Thymus (tissue), 14 donors: Measurements from ENCODE around the gene MUSTN1. TPM values are rescaled to one million over a fixed set of nuclear protein-coding genes. Genes with fewer than 3 reads are reported as not detected.

Source experiments
- DNase-seq, 9 donors: peaks; one replicate each; pipeline ENCODE4 v3.0.0-alpha.2; 2013; ENCODE audit warnings: low spot score in 9 of 9, low read depth in 6 of 9, missing footprints in 1 of 9
- H3K27ac ChIP-seq, 2 donors: one replicate each; pipeline ENCODE4 v1.5.1; 2013; ENCODE audit warnings: control low read depth in 1 of 2, low read depth in 1 of 2, low read length in 1 of 2, mild to moderate bottlenecking in 1 of 2, moderate library complexity in 1 of 2
- H3K27me3 ChIP-seq, 2 donors: one replicate each; pipeline ENCODE4 v1.5.1; 2013; ENCODE audit warnings: low read length in 1 of 2; ENCODE audit not compliant: control insufficient read depth in 2 of 2, insufficient read depth in 1 of 2
- H3K36me3 ChIP-seq, 2 donors: one replicate each; pipeline ENCODE4 v1.5.1; 2013; ENCODE audit warnings: low read length in 1 of 2, mild to moderate bottlenecking in 1 of 2, moderate library complexity in 1 of 2; ENCODE audit not compliant: control insufficient read depth in 2 of 2, insufficient read depth in 2 of 2
- H3K4me1 ChIP-seq, 2 donors: one replicate each; pipeline ENCODE4 v1.5.1; 2013; ENCODE audit warnings: low read length in 2 of 2; ENCODE audit not compliant: control insufficient read depth in 2 of 2, insufficient read depth in 2 of 2
- H3K4me3 ChIP-seq, 2 donors: one replicate each; pipeline ENCODE4 v1.5.1; 2013; ENCODE audit warnings: low read length in 2 of 2, control low read depth in 1 of 2, mild to moderate bottlenecking in 1 of 2
- H3K9me3 ChIP-seq, 2 donors: one replicate each; pipeline ENCODE4 v1.5.1; 2013; ENCODE audit warnings: low read length in 1 of 2, mild to moderate bottlenecking in 1 of 2; ENCODE audit not compliant: control insufficient read depth in 2 of 2, insufficient read depth in 1 of 2
- WGBS: extraction: QIAGEN DNeasy Blood & Tissue Kit; methylation state at CpG from one replicate; pipeline ENCODE4 v1.1.7; 2013; 5-methylcytosine and 5-hydroxymethylcytosine counted together
- long read RNA-seq, 10 donors: transcript quantifications; one replicate each; lab custom pipeline, GENCODE V29; 2026
- polyA plus RNA-seq: library from polyadenylated mRNA; stranded (reverse); fragments of 200-250 nt; gene quantifications from one replicate; pipeline ENCODE4 v1.2.3, GENCODE V29; 2013
- total RNA-seq: library from RNA; stranded (reverse); fragments of 120-200 nt; gene quantifications from one replicate; pipeline ENCODE4 v1.2.4, GENCODE V29; 2013
- donor health status: healthy.

The MUSTN1 gene
- 0.85 TPM for total RNA-seq
- 59.3 TPM for polyA plus RNA-seq
- long read RNA-seq, donor 1 = 0 reads
- long read RNA-seq, donor 2, transcript MUSTN1-201 (3 exons, 721 nt) = major isoform, 6 of 6 reads
- long read RNA-seq, donor 2, partial matches to known transcripts = 0 of 6 reads
- long read RNA-seq, donor 2, other reads (novel, unspliced or antisense) = 0 of 6 reads
- long read RNA-seq, donor 3, transcript MUSTN1-201 (3 exons, 721 nt) = major isoform, 8 of 8 reads
- long read RNA-seq, donor 3, partial matches to known transcripts = 0 of 8 reads
- long read RNA-seq, donor 3, other reads (novel, unspliced or antisense) = 0 of 8 reads
- long read RNA-seq, donor 4 = 0 reads
- long read RNA-seq, donor 5, partial matches to known transcripts = 0 of 4 reads
- long read RNA-seq, donor 5, other reads (novel, unspliced or antisense) = 0 of 4 reads
- long read RNA-seq, donor 6, partial matches to known transcripts = 0 of 1 reads
- long read RNA-seq, donor 6, other reads (novel, unspliced or antisense) = 0 of 1 reads
- long read RNA-seq, donor 7 = 0 reads
- long read RNA-seq, donor 8, transcript MUSTN1-201 (3 exons, 721 nt) = major isoform, 5 of 5 reads
- long read RNA-seq, donor 8, partial matches to known transcripts = 0 of 5 reads
- long read RNA-seq, donor 8, other reads (novel, unspliced or antisense) = 0 of 5 reads
- long read RNA-seq, donor 9, partial matches to known transcripts = 0 of 1 reads
- long read RNA-seq, donor 9, other reads (novel, unspliced or antisense) = 0 of 1 reads
- long read RNA-seq, donor 10 = 0 reads

DNA sequence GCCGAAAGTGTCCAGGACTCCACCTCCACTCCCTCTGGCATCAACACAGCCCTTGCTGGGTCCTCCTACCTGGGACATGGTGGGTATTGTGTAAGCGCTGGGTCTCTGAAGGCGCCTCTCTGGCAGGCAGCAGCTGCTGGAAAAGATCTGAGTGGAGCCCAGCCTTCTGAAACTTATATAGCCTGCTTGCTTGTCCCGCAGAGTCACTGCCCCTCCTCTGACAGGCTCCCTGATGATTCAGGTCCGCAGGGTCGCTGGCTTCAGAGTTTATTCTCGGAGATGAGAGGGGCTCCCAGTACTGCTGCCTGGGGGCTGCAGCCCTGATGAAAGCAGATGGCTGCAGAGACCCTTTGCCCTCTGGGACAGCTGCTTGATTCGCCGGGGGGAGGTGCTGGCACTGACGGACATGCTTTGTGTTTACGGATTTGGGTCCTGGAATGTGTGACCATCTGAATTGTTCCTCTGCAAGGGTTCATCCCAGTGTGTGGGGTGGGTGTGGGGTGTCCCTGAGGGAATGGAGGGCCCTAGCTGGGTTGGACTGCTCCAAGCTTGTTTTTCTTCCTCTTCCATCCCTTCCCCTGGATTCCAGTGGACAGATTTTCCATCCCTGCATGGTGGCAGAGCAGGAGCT is at the start of gene MUSTN1:
Gene MUSTN1, minus strand, starts transcription at position 149 of the 631 bp plus-strand sequence. Its CDS starts 71 bp downstream, at position 78.
- Histone ChIP-seq H3K9me3 (no peaks in the 10 kb centered on the region), H3K27ac (peak within 1 kb of the TSS in 1 of 2 donors; percentile 61), H3K4me1 (peaks cover 15 to 65% of the 10 kb centered on the region in 2 donors), H3K4me3 (no peak within 1 kb of the TSS), H3K27me3 (no peaks in the 10 kb centered on the region), H3K36me3 (peaks cover 40 to 47% of the 10 kb centered on the region in 2 donors)
- WGBS = 89% methylated on average over 11 of the region's 11 CpGs
- no peak for DNase-seq

DNA sequence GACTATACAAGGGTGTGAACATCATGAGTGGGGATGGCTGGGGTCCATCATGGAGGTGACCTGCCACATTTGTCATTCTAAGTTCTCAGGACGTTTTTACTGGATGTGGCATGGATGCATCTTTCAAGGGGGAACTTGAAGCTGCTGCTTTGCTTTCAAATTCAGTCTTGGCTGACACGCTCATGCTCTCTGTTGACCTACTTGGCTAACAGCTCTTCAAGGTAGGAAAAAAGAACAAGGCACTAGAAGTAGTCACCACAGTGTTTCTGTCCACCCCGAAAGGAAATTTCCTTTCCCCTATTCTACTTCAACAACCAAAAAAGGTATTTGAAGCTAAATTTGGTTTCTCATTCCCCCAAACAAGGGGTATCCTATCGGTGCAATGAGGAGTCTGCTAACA is 47.6 kb upstream of the MUSTN1 start:
- Histone ChIP-seq H3K27me3 (no peaks in the 10 kb centered on the region), H3K9me3 (peaks cover 0 to under 1% of the 10 kb centered on the region in 2 donors), H3K4me3 (no peak overlapping the region), H3K27ac (no peak overlapping the region), H3K36me3 (peaks cover 11 to 59% of the 10 kb centered on the region in 2 donors), H3K4me1 (peaks cover 0 to 14% of the 10 kb centered on the region in 2 donors)
- WGBS = 96% methylated on average over 4 of the region's 4 CpGs
- DNase-seq = no peak

DNA sequence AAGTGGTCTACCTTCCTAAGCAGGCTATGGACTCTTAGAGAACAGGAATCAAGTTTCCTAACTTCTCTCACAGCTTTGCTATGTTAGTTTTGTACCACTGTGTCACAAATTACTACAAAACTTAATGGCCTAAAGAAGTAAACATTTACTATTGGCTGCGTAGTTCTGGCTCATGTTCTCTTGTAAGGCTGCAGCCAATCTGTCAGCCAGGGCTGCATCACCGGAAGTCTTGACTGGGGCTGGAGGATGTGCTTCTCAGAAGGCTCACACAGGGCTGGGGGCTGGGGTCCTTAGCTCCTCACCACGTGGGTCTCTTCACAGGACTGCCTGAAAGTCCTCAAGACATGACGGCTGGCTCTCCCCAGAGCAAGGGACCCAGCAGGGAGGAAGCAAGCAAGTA is 47.1 kb upstream of the MUSTN1 start:
- peaks cover 0 to 13% of the 10 kb centered on the region in 2 donors for H3K4me1 ChIP-seq
- no peak for DNase-seq
- H3K27ac ChIP-seq = no peak overlapping the region
- H3K27me3 ChIP-seq = no peaks in the 10 kb centered on the region
- peaks cover 0 to 5% of the 10 kb centered on the region in 2 donors for H3K9me3 ChIP-seq
- H3K4me3 ChIP-seq = no peak overlapping the region
- H3K36me3 ChIP-seq = peaks cover 11 to 60% of the 10 kb centered on the region in 2 donors
- 94% methylated on average over 4 of the region's 4 CpGs for WGBS

DNA sequence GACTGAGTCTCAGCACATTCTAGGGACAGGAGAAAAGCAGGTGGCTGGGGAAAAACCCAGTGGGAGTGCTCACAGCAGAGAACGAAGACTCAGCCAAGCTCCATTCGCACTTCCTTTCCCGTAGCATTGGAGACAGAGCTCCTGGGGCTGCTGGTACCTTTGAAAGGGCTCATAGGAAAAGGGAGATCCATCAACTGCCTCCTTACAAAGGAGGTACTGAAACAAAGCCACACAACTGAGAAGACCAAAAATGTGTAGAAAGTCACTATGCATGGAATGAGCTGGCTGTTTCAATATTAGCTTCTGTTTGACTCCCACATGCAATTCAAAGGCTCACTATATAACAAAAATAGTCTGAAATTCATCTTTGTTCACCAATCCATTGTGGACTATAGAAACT is 45.7 kb upstream of the MUSTN1 start:
- 96% methylated on average over 3 of the region's 3 CpGs for WGBS
- no peak overlapping the region for H3K4me3 ChIP-seq
- no peaks in the 10 kb centered on the region for H3K27me3 ChIP-seq
- H3K4me1 ChIP-seq = peaks cover 7 to 26% of the 10 kb centered on the region in 2 donors
- H3K36me3 ChIP-seq = peaks cover 11 to 47% of the 10 kb centered on the region in 2 donors
- no peak overlapping the region for H3K27ac ChIP-seq
- H3K9me3 ChIP-seq = peaks cover 0 to 5% of the 10 kb centered on the region in 2 donors
- no peak for DNase-seq

DNA sequence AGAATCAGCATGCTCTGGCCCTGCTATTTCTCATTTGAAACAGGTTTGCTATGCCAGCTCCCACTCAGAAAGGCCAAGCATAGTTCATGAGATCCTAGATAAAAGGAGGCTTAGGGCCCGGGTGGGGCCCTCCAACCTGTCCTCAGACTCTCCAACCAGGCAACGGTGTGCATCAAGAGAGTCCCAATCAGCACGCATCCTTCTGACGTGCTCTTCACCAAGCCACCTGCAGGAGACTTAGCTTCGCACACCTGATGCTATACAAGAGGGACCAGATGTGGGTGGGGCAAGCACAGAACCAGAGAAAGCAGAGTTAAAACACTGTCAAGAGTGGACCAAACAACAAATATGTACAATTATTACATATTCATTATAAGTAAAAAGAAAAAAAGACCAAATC is 45.2 kb upstream of the MUSTN1 start:
- Histone ChIP-seq H3K4me3 (no peak overlapping the region), H3K36me3 (peaks cover 11 to 43% of the 10 kb centered on the region in 2 donors), H3K27ac (no peak overlapping the region), H3K9me3 (peaks cover 0 to 5% of the 10 kb centered on the region in 2 donors), H3K4me1 (peaks cover 11 to 30% of the 10 kb centered on the region in 2 donors), H3K27me3 (no peaks in the 10 kb centered on the region)
- WGBS = 95% methylated on average over 5 of the region's 5 CpGs
- no peak for DNase-seq

DNA sequence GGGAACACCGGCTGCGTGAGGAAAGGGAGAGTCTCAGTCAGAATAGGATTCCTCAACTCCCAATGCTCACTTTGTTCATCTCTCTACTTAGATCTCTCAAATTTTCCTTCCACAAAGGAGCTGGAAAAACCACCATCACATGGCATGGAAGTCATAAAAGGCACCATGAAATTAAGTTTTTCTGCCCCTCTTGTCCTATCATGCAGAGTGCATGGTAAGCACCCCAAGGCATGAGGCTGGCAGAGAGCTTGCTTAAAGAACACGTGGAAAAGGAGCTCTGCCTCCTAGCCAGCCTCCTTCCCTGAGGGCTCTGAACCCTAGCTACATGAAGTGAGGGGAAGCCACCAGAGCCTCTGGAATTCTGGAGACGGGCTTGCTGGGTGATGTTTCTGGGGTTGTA is 44.8 kb upstream of the MUSTN1 start:
- Histone ChIP-seq H3K36me3 (peaks cover 11 to 40% of the 10 kb centered on the region in 2 donors), H3K4me1 (peaks cover 12 to 34% of the 10 kb centered on the region in 2 donors), H3K27me3 (no peaks in the 10 kb centered on the region), H3K4me3 (no peak overlapping the region), H3K9me3 (peaks cover 0 to 5% of the 10 kb centered on the region in 2 donors), H3K27ac (no peak overlapping the region)
- DNase-seq = no peak
- WGBS = 98% methylated on average over 4 of the region's 4 CpGs

DNA sequence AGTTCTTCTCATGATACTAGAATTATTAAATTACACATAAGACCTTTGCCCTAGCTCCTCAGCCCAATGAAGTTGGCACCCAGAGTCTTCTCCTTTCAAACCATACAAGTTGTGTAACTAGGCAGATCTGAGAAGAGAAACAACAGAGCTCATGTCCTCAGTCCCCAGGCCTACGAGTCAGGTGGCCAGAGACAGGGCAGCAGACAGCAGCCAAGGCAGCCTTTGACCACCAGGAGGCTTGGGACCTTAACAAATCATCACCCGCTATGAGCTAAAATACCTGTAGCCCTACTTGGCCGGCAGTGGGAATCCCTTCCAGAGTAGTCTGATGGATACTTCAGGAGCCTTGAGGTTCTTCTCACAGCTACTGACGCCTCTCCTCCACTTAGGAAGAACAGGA is 44.3 kb upstream of the MUSTN1 start:
- H3K4me1 ChIP-seq = peaks cover 12 to 37% of the 10 kb centered on the region in 2 donors
- DNase-seq = no peak
- 98% methylated on average over 4 of the region's 4 CpGs for WGBS

DNA sequence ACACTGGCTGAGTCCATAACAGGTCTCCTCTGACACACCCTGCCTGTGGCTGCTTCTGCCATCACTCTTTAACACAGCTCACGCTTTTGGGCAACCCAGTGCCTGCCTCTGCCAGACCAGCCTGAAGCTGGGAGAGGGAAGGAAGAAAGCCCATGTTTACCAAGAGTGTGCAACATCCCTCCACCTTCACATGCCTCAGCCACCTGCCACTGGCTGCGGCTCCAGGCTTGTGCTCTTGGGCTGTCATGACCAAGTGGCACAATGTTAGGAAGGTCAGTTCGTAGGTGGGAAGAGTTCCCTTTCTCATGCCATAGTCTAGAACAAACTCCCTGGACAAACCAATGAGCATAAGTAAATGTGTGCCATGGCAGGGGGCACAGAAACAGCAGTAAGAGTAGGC is 42.3 kb upstream of the MUSTN1 start:
- Histone ChIP-seq H3K36me3 (peaks cover 11 to 38% of the 10 kb centered on the region in 2 donors), H3K4me1 (peaks cover 16 to 36% of the 10 kb centered on the region in 2 donors), H3K27me3 (no peaks in the 10 kb centered on the region), H3K27ac (no peak overlapping the region), H3K9me3 (peaks cover 0 to 5% of the 10 kb centered on the region in 2 donors), H3K4me3 (no peak overlapping the region)
- no peak for DNase-seq
- 100% methylated on average over 3 of the region's 3 CpGs for WGBS

More for the DNA sequence above, 44.3 kb upstream of the MUSTN1 start:
- H3K27me3 ChIP-seq = no peaks in the 10 kb centered on the region
- H3K36me3 ChIP-seq = peaks cover 11 to 39% of the 10 kb centered on the region in 2 donors
- no peak overlapping the region for H3K27ac ChIP-seq
- H3K9me3 ChIP-seq = peaks cover 0 to 5% of the 10 kb centered on the region in 2 donors
- H3K4me3 ChIP-seq = no peak overlapping the region
